ENCODE results near the gene MEOX1.

DNA sequence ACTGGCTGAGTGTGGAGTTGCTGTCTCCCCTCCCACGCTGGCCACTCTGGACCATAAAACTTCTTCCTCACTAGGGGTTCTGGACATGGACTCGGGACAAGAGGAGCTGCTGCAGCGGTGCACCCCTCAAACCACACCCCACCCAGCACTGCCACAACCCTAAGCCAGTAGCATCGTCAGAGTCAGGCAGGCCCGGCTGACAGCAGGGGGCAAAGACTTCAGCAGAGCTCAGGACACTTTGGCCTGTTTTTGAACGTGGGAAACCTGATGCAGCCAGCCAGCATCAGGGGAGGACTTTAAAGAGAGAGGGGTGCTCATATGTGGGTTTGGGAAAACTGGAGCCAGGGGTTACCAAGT is 9.6 kb downstream of the MEOX1 start:
- no peak for TF ChIP-seq CTCF (IDR thresholded peaks at IDR 0.05; ENCODE audit: low read length)
- no peak for TF ChIP-seq EZH2 (IDR thresholded peaks at IDR 0.05; ENCODE audit: borderline replicate concordance, low read length)

Data from OCI-LY1 (cell line).